Activated CD4-positive, alpha-beta memory T cell treated with anti-CD3 and anti-CD28 coated beads, Interleukin-2, amount 10 ng/mL, durations not matched to agents 7 days and 5 days (primary cell): ENCODE results near the gene CDH4. TPM values are rescaled to one million over a fixed set of nuclear protein-coding genes. Genes with fewer than 3 reads are reported as not detected.

Experiments
- CTCF ChIA-PET: fragments of 350-600 bp; sonication (Branson Sonifier 250); formaldehyde crosslinking; loops from one replicate; lab custom pipeline; 2021; ENCODE audit warnings: antibody characterized with exemption, inconsistent platforms; lab: Charles Lee
- POLR2A ChIA-PET: fragments of 350-600 bp; sonication (Branson Sonifier 250); formaldehyde crosslinking; loops from one replicate; lab custom pipeline; 2021; ENCODE audit warnings: antibody characterized with exemption; lab: Charles Lee
- DNase-seq: peaks from one replicate; pipeline ENCODE4 v3.0.0-alpha.2; 2020
- H3K27ac Mint-ChIP-seq: one replicate; pipeline ENCODE4 v1.8.0; 2021; ENCODE audit warnings: mild to moderate bottlenecking, mixed read lengths
- H3K27me3 Mint-ChIP-seq: one replicate; pipeline ENCODE4 v1.8.0; 2021; ENCODE audit warnings: mixed read lengths
- H3K36me3 Mint-ChIP-seq: one replicate; pipeline ENCODE4 v1.8.0; 2021; ENCODE audit warnings: low read depth, mixed read lengths
- H3K4me1 Mint-ChIP-seq: one replicate; pipeline ENCODE4 v1.8.0; 2021; ENCODE audit warnings: mixed read lengths
- H3K4me3 Mint-ChIP-seq: one replicate; pipeline ENCODE4 v1.8.0; 2021; ENCODE audit warnings: mild to moderate bottlenecking, mixed read lengths
- H3K9me3 Mint-ChIP-seq: one replicate; pipeline ENCODE4 v1.8.0; 2021; ENCODE audit warnings: mixed read lengths
- total RNA-seq, 2 experiments: library from RNA; stranded (reverse); gene quantifications; one replicate each; pipeline ENCODE4 v1.2.3, GENCODE V29; 2021

Gene CDH4
- total RNA-seq, 2 experiments from 2014 or later = 0.15 to 0.20 TPM

DNA sequence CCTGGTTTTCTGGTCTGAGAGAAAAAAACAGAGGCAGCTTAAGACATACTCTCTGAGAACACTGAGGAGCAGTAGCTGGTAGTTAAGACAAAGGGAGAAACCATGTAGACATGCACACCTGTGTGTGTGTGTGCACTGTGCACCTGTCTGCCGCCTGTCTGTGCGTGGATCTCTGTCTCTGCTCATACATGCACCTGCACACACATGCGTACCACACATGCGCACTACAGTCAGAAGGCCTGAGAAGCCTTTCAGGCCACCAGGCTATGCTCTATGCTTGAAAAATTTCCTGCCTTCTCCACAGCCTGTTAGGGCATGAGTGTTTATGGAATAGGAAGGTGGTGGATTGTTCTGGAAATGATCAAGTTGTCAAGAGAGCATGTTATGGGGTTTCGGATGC is 103.5 kb downstream of the CDH4 start:
- Mint-ChIP-seq H3K4me3 (no peak overlapping the region), H3K9me3 (no peaks in the 10 kb centered on the region), H3K4me1 (no peaks in the 10 kb centered on the region), H3K27ac (no peak overlapping the region), H3K36me3 (no peaks in the 10 kb centered on the region), H3K27me3 (no peaks in the 10 kb centered on the region)
- DNase-seq = no peak
- POLR2A ChIA-PET = no interaction called here
- CTCF ChIA-PET = no interaction called here

DNA sequence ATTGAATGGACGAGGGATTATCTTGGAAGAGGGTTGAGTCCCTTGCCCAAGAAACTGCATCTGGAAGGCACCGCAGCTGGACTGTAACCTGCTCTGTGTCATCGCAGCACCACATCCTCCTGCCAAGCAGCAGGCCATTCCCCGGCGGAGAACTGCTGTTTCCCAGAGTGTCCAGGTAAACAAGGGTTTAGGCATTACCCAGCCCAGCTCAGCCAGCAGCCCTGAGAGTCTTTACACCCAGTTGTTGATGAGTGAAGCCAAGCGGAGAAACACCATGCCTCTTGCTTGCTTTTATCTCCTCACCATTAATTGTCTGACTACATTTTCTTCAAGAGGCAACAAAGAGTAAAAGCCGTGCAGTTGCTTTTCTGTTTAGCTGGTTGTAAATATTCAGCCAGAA is 104.1 kb downstream of the CDH4 start:
- Mint-ChIP-seq H3K4me1 (no peaks in the 10 kb centered on the region), H3K27me3 (no peaks in the 10 kb centered on the region), H3K36me3 (no peaks in the 10 kb centered on the region), H3K9me3 (no peaks in the 10 kb centered on the region), H3K27ac (no peak overlapping the region), H3K4me3 (no peak overlapping the region)
- ChIA-PET POLR2A (no interaction called here), CTCF (no interaction called here)
- no peak for DNase-seq

GRCh38 chr20:61357119-61357518 is 105.1 kb downstream of the CDH4 start:
- Mint-ChIP-seq H3K9me3 (peaks cover under 1% of the 10 kb centered on the region), H3K27ac (no peak overlapping the region), H3K4me1 (no peaks in the 10 kb centered on the region), H3K36me3 (no peaks in the 10 kb centered on the region), H3K27me3 (no peaks in the 10 kb centered on the region), H3K4me3 (no peak overlapping the region)
- POLR2A ChIA-PET = no interaction called here
- CTCF ChIA-PET = no interaction called here
- no peak for DNase-seq

GRCh38 chr20:61359254-61359653 is 107.2 kb downstream of the CDH4 start:
- DNase-seq = no peak
- ChIA-PET POLR2A (no interaction called here), CTCF (no interaction called here)
- H3K27me3 Mint-ChIP-seq = no peaks in the 10 kb centered on the region
- no peaks in the 10 kb centered on the region for H3K4me1 Mint-ChIP-seq
- H3K36me3 Mint-ChIP-seq = no peaks in the 10 kb centered on the region
- H3K9me3 Mint-ChIP-seq = peaks cover 3% of the 10 kb centered on the region
- no peak overlapping the region for H3K4me3 Mint-ChIP-seq
- H3K27ac Mint-ChIP-seq = no peak overlapping the region

DNA sequence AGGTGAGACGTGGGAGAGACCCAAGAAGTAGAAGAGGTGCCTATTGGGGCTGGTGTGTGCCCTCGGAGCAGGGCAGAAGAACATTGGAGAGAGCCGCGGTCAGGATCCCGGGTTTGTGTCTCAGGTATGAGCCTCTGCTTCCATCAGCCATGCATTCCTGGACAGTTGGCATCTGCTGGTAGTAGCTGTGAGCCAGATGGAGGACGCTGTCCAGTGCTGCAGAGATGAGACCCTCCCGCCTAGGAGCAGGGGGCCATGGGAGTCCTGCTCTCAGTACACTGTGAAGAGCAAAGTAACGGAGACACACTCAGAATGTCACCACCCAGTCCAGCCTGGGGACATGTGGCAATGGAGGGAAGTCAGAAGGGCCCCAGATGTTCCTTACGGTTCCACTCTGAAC is 108.2 kb downstream of the CDH4 start:
- H3K9me3 Mint-ChIP-seq = peaks cover 3% of the 10 kb centered on the region
- ChIA-PET POLR2A (no interaction called here), CTCF (no interaction called here)
- no peaks in the 10 kb centered on the region for H3K36me3 Mint-ChIP-seq
- no peaks in the 10 kb centered on the region for H3K27me3 Mint-ChIP-seq
- H3K27ac Mint-ChIP-seq = no peak overlapping the region
- no peaks in the 10 kb centered on the region for H3K4me1 Mint-ChIP-seq
- H3K4me3 Mint-ChIP-seq = no peak overlapping the region
- DNase-seq = no peak

DNA sequence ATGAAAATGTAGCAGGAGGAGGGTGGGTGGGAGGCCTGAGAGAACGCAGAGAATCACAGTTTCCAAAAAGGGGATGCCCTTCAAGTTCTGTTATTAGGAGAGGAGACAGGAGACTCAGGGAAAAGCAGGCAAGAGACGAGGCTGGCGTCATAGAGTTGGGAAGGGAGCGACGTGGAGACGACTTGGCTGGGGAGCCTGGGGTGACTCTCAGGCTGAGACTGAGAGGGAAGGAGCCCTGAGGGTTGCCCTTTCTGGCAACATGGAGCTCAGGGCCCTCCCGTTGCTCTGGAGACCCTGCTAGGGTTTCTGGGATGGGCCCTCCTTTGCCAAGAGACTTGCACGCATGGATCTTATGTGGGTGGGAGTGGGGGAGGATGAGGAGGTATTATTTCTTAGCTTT is 108.9 kb downstream of the CDH4 start:
- ChIA-PET CTCF (no interaction called here), POLR2A (no interaction called here)
- no peak for DNase-seq
- Mint-ChIP-seq H3K4me3 (no peak overlapping the region), H3K4me1 (no peaks in the 10 kb centered on the region), H3K9me3 (peaks cover 3% of the 10 kb centered on the region), H3K27me3 (no peaks in the 10 kb centered on the region), H3K27ac (no peak overlapping the region), H3K36me3 (no peaks in the 10 kb centered on the region)

DNA sequence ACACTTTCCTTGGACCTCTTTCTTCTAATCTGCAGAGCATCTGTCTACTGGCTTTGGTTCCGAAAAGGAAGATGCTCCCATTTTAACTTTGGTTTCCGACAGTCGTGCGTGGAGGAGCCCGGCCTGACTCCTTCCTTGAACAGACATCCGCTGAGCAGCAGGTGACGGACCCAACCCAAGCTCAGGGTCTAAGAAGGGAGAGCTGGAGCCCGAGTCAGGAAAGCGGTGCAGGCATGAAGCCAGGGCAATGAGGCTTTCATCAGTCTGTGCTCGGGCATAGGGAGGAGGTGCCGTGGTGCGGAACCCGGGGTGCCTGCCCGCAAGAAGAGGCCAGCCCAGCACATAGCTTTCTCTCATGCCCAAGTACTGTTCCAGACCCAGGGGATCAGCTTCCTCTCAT is 109.4 kb downstream of the CDH4 start:
- Mint-ChIP-seq H3K27me3 (no peaks in the 10 kb centered on the region), H3K4me3 (no peak overlapping the region), H3K4me1 (no peaks in the 10 kb centered on the region), H3K36me3 (no peaks in the 10 kb centered on the region), H3K27ac (no peak overlapping the region), H3K9me3 (peaks cover 5% of the 10 kb centered on the region)
- POLR2A ChIA-PET = no interaction called here
- DNase-seq = no peak
- CTCF ChIA-PET = no interaction called here

DNA sequence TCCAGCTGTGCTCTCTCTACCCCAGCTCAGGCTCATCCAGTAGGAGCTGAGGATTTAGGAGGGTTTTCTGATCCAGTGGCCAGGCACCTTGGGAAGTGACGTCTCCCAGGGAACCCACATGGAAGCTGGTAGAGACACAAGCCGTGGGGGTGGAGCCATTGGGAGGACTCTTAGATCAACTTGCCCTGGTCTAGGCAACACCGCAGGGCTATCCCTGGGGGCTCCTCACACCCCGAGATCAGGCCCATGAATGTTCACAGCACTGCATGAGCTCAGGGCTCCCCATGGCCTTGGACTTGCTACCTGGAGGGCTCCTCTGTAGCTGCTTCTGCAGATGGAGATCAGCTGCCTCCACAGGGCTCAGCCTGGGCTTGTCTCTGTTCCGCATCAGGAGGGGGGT is 112.1 kb downstream of the CDH4 start:
- Mint-ChIP-seq H3K4me3 (no peak overlapping the region), H3K9me3 (peaks cover 5% of the 10 kb centered on the region), H3K27me3 (no peaks in the 10 kb centered on the region), H3K4me1 (no peaks in the 10 kb centered on the region), H3K36me3 (no peaks in the 10 kb centered on the region), H3K27ac (no peak overlapping the region)
- CTCF ChIA-PET = no interaction called here
- no peak for DNase-seq
- POLR2A ChIA-PET = no interaction called here

DNA sequence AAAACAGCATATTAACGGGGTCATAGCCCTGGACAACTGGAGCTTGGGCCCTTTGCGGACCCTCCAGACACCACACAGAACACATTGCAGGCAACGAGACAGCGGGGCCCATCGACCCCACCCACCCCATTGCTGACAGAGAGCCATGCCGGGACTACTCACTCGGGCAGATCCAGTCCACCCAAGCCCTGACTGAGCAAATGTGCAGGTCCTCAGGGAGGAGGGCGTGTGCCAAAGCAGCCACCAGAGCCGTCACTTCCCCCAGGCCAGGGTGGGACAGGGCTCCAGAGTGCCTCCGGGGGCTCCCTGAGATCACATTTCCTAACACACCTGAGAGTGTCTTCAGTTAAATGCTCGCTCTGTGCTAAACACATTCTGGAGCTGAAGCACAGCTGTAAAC is 114.9 kb downstream of the CDH4 start:
- DNase-seq = no peak
- ChIA-PET CTCF (no interaction called here), POLR2A (no interaction called here)
- Mint-ChIP-seq H3K9me3 (peaks cover 5% of the 10 kb centered on the region), H3K4me1 (no peaks in the 10 kb centered on the region), H3K27me3 (no peaks in the 10 kb centered on the region), H3K36me3 (no peaks in the 10 kb centered on the region), H3K27ac (no peak overlapping the region), H3K4me3 (no peak overlapping the region)

DNA sequence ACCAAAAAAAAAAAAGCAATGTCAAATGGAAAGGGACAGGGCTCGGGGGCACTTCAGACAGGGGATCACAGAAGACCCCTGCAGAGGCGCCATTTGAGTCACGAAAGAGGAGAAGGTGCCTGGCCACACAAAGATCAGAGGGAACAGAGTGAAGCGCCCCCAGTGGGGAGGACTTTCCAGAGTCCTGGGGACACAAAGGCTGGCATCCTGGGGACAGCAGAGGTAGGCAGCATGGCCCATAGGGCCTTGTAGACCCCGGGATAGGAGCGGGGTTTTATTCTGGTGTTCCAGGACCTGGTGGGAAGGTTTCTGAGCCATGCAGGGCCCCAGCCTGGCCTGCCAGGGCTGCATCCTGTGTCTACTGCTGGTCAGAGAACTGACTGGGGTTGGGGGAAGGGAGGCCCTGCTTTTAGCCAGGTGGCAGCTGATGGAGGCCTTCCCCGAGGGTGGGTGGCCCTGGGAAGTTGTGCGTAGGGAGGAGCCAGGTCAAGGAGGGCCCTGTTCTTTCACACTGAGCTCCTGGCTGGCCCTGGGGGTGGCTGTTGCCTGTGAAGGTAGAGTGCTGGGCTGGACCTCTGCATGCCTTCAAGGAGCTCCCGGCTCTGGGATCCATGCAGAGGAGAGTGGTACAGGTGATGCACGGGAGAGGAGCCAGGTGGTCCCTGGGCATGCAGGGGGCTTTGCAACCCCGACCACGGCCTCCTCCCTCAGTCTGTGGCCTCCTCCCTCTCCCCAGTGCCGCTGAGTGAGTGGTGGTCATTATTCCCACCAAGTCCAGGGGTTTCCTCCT is 117.9 kb downstream of the CDH4 start:
- no peaks in the 10 kb centered on the region for H3K36me3 Mint-ChIP-seq
- H3K4me3 Mint-ChIP-seq = no peak overlapping the region
- ChIA-PET CTCF (no interaction called here), POLR2A (no interaction called here)
- no peak for DNase-seq
- H3K27ac Mint-ChIP-seq = no peak overlapping the region
- H3K9me3 Mint-ChIP-seq = peaks cover 9% of the 10 kb centered on the region
- H3K4me1 Mint-ChIP-seq = no peaks in the 10 kb centered on the region
- H3K27me3 Mint-ChIP-seq = no peaks in the 10 kb centered on the region

DNA sequence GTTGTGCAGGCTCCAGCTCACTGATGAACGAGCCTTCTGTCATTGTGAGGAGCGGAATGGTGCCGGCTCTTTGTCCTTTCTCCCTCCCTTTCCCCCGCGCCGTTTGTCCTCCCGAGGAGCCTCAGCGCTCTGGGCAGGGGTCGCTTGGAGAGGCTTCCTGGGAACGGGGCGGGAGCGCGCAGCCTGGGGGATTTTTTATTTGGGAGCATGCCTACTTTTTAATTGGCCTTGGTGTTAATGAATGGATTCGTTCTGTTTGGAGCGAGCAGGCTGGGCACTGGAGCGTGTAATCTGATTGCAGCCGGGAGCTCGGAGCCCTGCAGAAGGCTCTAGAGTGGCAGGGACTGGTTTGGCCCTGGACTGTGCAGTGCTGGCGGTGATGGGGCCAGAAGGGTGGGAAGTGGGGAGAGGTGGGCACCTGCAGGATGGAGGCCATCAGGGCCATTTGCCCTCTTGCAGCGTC is 118.8 kb downstream of the CDH4 start:
- Mint-ChIP-seq H3K4me3 (no peak overlapping the region), H3K4me1 (no peaks in the 10 kb centered on the region), H3K9me3 (peaks cover 9% of the 10 kb centered on the region), H3K27ac (no peak overlapping the region), H3K36me3 (no peaks in the 10 kb centered on the region), H3K27me3 (no peaks in the 10 kb centered on the region)
- DNase-seq = no peak
- ChIA-PET POLR2A (no interaction called here), CTCF (no interaction called here)

- DNase-seq = no peak
- POLR2A ChIA-PET = no interaction called here
- no peak overlapping the region for H3K27ac Mint-ChIP-seq
- H3K9me3 Mint-ChIP-seq = peaks cover 6% of the 10 kb centered on the region
- H3K4me3 Mint-ChIP-seq = no peak overlapping the region
- no peaks in the 10 kb centered on the region for H3K4me1 Mint-ChIP-seq
- H3K27me3 Mint-ChIP-seq = no peaks in the 10 kb centered on the region
- CTCF ChIA-PET = no interaction called here
- no peaks in the 10 kb centered on the region for H3K36me3 Mint-ChIP-seq
Observed at GRCh38 chr20:61371501-61372136, 119.6 kb downstream of the CDH4 start.

DNA sequence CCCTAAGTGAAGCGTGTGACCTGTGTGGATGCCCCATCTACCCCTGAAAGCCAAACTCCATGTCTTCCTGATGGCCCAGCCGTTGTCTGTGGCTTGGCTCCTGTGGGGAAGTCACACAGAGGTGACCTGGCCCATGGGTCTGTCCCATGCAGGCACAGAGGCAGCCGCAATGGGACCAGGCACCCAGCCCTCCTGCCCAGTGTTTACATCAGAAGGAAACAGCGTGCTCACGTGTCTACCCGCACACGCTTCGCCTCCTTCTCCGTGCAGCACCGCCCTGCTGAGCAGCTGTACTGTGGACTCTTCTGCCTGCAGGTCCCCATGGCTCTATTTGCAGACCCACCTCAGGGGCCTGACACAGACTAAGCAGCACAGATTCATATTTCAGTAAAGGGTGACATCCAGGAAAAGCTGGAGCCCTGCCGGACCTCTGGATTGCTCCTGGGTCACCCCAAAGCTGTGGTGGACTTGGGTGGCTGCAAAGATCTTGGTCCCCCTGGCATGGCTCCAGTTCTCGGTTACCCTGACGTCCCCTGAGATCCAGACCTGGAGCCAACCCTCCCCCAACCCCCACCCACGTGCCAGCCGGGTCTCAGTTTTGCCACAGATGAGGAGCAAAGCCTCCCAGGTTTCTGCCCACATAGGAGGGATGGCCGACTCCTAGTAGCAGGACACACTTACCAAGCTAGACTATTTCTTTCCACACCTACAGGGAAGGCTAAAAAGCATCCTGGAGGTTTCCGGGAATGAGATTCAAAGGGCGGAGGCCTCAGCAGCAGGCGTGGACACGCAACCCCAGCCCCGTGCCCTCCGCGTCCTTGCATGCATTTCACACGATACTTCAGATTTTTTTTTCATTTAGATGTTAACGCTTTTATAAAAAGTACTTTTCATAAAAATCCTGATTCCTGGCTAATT is 120.3 kb downstream of the CDH4 start:
- Mint-ChIP-seq H3K4me1 (no peaks in the 10 kb centered on the region), H3K27ac (no peak overlapping the region), H3K9me3 (peaks cover 6% of the 10 kb centered on the region), H3K27me3 (no peaks in the 10 kb centered on the region), H3K4me3 (no peak overlapping the region), H3K36me3 (no peaks in the 10 kb centered on the region)
- no peak for DNase-seq
- ChIA-PET POLR2A (no interaction called here), CTCF (no interaction called here)
